ENCODE data around the gene BPIFB4.

Gene BPIFB4

GRCh38 chr20:33133373-33133941, 54.0 kb downstream of the BPIFB4 start:
- no peak overlapping the region for H3K9ac ChIP-seq (ENCODE audit: low read length in 2 of 2)

GRCh38 chr20:33137195-33137594, 57.8 kb downstream of the BPIFB4 start:
- peaks cover 0 to 2% of the 10 kb centered on the region in 2 donors for H3K27me3 ChIP-seq (ENCODE audit: control insufficient read depth in 1 of 2, insufficient read depth in 2 of 2, low read length in 2 of 2)
- no peaks in the 10 kb centered on the region for H3K36me3 ChIP-seq (ENCODE audit: control insufficient read depth in 2 of 2, insufficient read depth in 2 of 2, low read length in 2 of 2)
- peaks cover 0 to 5% of the 10 kb centered on the region in 2 donors for H3K9me3 ChIP-seq (ENCODE audit: control insufficient read depth in 2 of 2, low read length in 2 of 2)
- H3K27ac ChIP-seq (ENCODE audit: low read length): no peak overlapping the region
- H3K4me3 ChIP-seq (ENCODE audit: low read length in 2 of 2): no peak overlapping the region
- H3K9ac ChIP-seq (ENCODE audit: low read length in 2 of 2): no peak overlapping the region
- no peaks in the 10 kb centered on the region for H3K4me1 ChIP-seq (ENCODE audit: control insufficient read depth, insufficient read depth, low read length)

More at GRCh38 chr20:33133373-33133941, 54.0 kb downstream of the BPIFB4 start:
- Histone ChIP-seq H3K36me3 (ENCODE audit: control insufficient read depth in 2 of 2, insufficient read depth in 2 of 2, low read length in 2 of 2) (no peaks in the 10 kb centered on the region), H3K9me3 (ENCODE audit: control insufficient read depth in 2 of 2, low read length in 2 of 2) (no peaks in the 10 kb centered on the region), H3K4me1 (ENCODE audit: control insufficient read depth, insufficient read depth, low read length) (no peaks in the 10 kb centered on the region), H3K27ac (ENCODE audit: low read length) (no peak overlapping the region), H3K27me3 (ENCODE audit: control insufficient read depth in 1 of 2, insufficient read depth in 2 of 2, low read length in 2 of 2) (peaks cover 0 to 12% of the 10 kb centered on the region in 2 donors), H3K4me3 (ENCODE audit: low read length in 2 of 2) (no peak overlapping the region)

GRCh38 chr20:33139467-33139866, 60.0 kb downstream of the BPIFB4 start:
- Histone ChIP-seq H3K36me3 (ENCODE audit: control insufficient read depth in 2 of 2, insufficient read depth in 2 of 2, low read length in 2 of 2) (no peaks in the 10 kb centered on the region), H3K4me3 (ENCODE audit: low read length in 2 of 2) (no peak overlapping the region), H3K9ac (ENCODE audit: low read length in 2 of 2) (no peak overlapping the region), H3K27ac (ENCODE audit: low read length) (no peak overlapping the region), H3K9me3 (ENCODE audit: control insufficient read depth in 2 of 2, low read length in 2 of 2) (peaks cover 0 to 5% of the 10 kb centered on the region in 2 donors), H3K4me1 (ENCODE audit: control insufficient read depth, insufficient read depth, low read length) (no peaks in the 10 kb centered on the region), H3K27me3 (ENCODE audit: control insufficient read depth in 1 of 2, insufficient read depth in 2 of 2, low read length in 2 of 2) (no peaks in the 10 kb centered on the region)

- no peaks in the 10 kb centered on the region for H3K36me3 ChIP-seq (ENCODE audit: control insufficient read depth in 2 of 2, insufficient read depth in 2 of 2, low read length in 2 of 2)
- no peak overlapping the region for H3K27ac ChIP-seq (ENCODE audit: low read length)
- H3K9ac ChIP-seq (ENCODE audit: low read length in 2 of 2): no peak overlapping the region
- H3K4me3 ChIP-seq (ENCODE audit: low read length in 2 of 2): no peak overlapping the region
- H3K27me3 ChIP-seq (ENCODE audit: control insufficient read depth in 1 of 2, insufficient read depth in 2 of 2, low read length in 2 of 2): peaks cover 7 to 14% of the 10 kb centered on the region in 2 donors
- H3K9me3 ChIP-seq (ENCODE audit: control insufficient read depth in 2 of 2, low read length in 2 of 2): no peaks in the 10 kb centered on the region
- H3K4me1 ChIP-seq (ENCODE audit: control insufficient read depth, insufficient read depth, low read length): no peaks in the 10 kb centered on the region
These were observed 66.1 kb downstream of the BPIFB4 start for GRCh38 chr20:33145521-33145920.

- Histone ChIP-seq H3K27ac (ENCODE audit: low read length) (no peak overlapping the region), H3K4me3 (ENCODE audit: low read length in 2 of 2) (no peak overlapping the region), H3K4me1 (ENCODE audit: control insufficient read depth, insufficient read depth, low read length) (no peaks in the 10 kb centered on the region), H3K36me3 (ENCODE audit: control insufficient read depth in 2 of 2, insufficient read depth in 2 of 2, low read length in 2 of 2) (no peaks in the 10 kb centered on the region), H3K9ac (ENCODE audit: low read length in 2 of 2) (no peak overlapping the region), H3K27me3 (ENCODE audit: control insufficient read depth in 1 of 2, insufficient read depth in 2 of 2, low read length in 2 of 2) (peaks cover 7 to 14% of the 10 kb centered on the region in 2 donors), H3K9me3 (ENCODE audit: control insufficient read depth in 2 of 2, low read length in 2 of 2) (no peaks in the 10 kb centered on the region)
These were observed 67.9 kb downstream of the BPIFB4 start for GRCh38 chr20:33147299-33147698.

GRCh38 chr20:33148040-33148439, 68.6 kb downstream of the BPIFB4 start:
- Histone ChIP-seq H3K9ac (ENCODE audit: low read length in 2 of 2) (no peak overlapping the region), H3K4me1 (ENCODE audit: control insufficient read depth, insufficient read depth, low read length) (no peaks in the 10 kb centered on the region), H3K36me3 (ENCODE audit: control insufficient read depth in 2 of 2, insufficient read depth in 2 of 2, low read length in 2 of 2) (no peaks in the 10 kb centered on the region), H3K9me3 (ENCODE audit: control insufficient read depth in 2 of 2, low read length in 2 of 2) (no peaks in the 10 kb centered on the region), H3K27me3 (ENCODE audit: control insufficient read depth in 1 of 2, insufficient read depth in 2 of 2, low read length in 2 of 2) (peaks cover 7 to 15% of the 10 kb centered on the region in 2 donors), H3K27ac (ENCODE audit: low read length) (no peak overlapping the region), H3K4me3 (ENCODE audit: low read length in 2 of 2) (no peak overlapping the region)

- peaks cover 0 to 4% of the 10 kb centered on the region in 2 donors for H3K9me3 ChIP-seq (ENCODE audit: control insufficient read depth in 2 of 2, low read length in 2 of 2)
- no peaks in the 10 kb centered on the region for H3K4me1 ChIP-seq (ENCODE audit: control insufficient read depth, insufficient read depth, low read length)
- H3K4me3 ChIP-seq (ENCODE audit: low read length in 2 of 2): no peak overlapping the region
- H3K9ac ChIP-seq (ENCODE audit: low read length in 2 of 2): no peak overlapping the region
- no peak overlapping the region for H3K27ac ChIP-seq (ENCODE audit: low read length)
- H3K27me3 ChIP-seq (ENCODE audit: control insufficient read depth in 1 of 2, insufficient read depth in 2 of 2, low read length in 2 of 2): peaks cover 2 to 3% of the 10 kb centered on the region in 2 donors
- no peaks in the 10 kb centered on the region for H3K36me3 ChIP-seq (ENCODE audit: control insufficient read depth in 2 of 2, insufficient read depth in 2 of 2, low read length in 2 of 2)
These were observed 74.8 kb downstream of the BPIFB4 start for GRCh38 chr20:33154252-33154651.

GRCh38 chr20:33158637-33159385, 79.4 kb downstream of the BPIFB4 start:
- peaks cover 0 to 4% of the 10 kb centered on the region in 2 donors for H3K9me3 ChIP-seq (ENCODE audit: control insufficient read depth in 2 of 2, low read length in 2 of 2)
- no peak overlapping the region for H3K27ac ChIP-seq (ENCODE audit: low read length)
- no peak overlapping the region for H3K4me3 ChIP-seq (ENCODE audit: low read length in 2 of 2)
- no peak overlapping the region for H3K9ac ChIP-seq (ENCODE audit: low read length in 2 of 2)
- no peaks in the 10 kb centered on the region for H3K4me1 ChIP-seq (ENCODE audit: control insufficient read depth, insufficient read depth, low read length)
- H3K27me3 ChIP-seq (ENCODE audit: control insufficient read depth in 1 of 2, insufficient read depth in 2 of 2, low read length in 2 of 2): no peaks in the 10 kb centered on the region
- no peaks in the 10 kb centered on the region for H3K36me3 ChIP-seq (ENCODE audit: control insufficient read depth in 2 of 2, insufficient read depth in 2 of 2, low read length in 2 of 2)

GRCh38 chr20:33159713-33160112, 80.3 kb downstream of the BPIFB4 start:
- Histone ChIP-seq H3K27ac (ENCODE audit: low read length) (no peak overlapping the region), H3K4me3 (ENCODE audit: low read length in 2 of 2) (no peak overlapping the region), H3K4me1 (ENCODE audit: control insufficient read depth, insufficient read depth, low read length) (no peaks in the 10 kb centered on the region), H3K9me3 (ENCODE audit: control insufficient read depth in 2 of 2, low read length in 2 of 2) (peaks cover 0 to 4% of the 10 kb centered on the region in 2 donors), H3K36me3 (ENCODE audit: control insufficient read depth in 2 of 2, insufficient read depth in 2 of 2, low read length in 2 of 2) (no peaks in the 10 kb centered on the region), H3K27me3 (ENCODE audit: control insufficient read depth in 1 of 2, insufficient read depth in 2 of 2, low read length in 2 of 2) (no peaks in the 10 kb centered on the region), H3K9ac (ENCODE audit: low read length in 2 of 2) (no peak overlapping the region)

- H3K9ac ChIP-seq (ENCODE audit: low read length in 2 of 2): no peak overlapping the region
- H3K4me3 ChIP-seq (ENCODE audit: low read length in 2 of 2): no peak overlapping the region
- H3K9me3 ChIP-seq (ENCODE audit: control insufficient read depth in 2 of 2, low read length in 2 of 2): peaks cover 0 to 4% of the 10 kb centered on the region in 2 donors
- H3K27ac ChIP-seq (ENCODE audit: low read length): no peak overlapping the region
- H3K4me1 ChIP-seq (ENCODE audit: control insufficient read depth, insufficient read depth, low read length): no peaks in the 10 kb centered on the region
- no peaks in the 10 kb centered on the region for H3K27me3 ChIP-seq (ENCODE audit: control insufficient read depth in 1 of 2, insufficient read depth in 2 of 2, low read length in 2 of 2)
- no peaks in the 10 kb centered on the region for H3K36me3 ChIP-seq (ENCODE audit: control insufficient read depth in 2 of 2, insufficient read depth in 2 of 2, low read length in 2 of 2)
These were observed 81.2 kb downstream of the BPIFB4 start for GRCh38 chr20:33160681-33161080.
